T follicular helper cell (primary cell): Measurements from ENCODE around the gene SLC6A6.
A peak's percentile ranks its signal among the peaks of the same experiment; 100 is the strongest.

ENCODE experiments used
- DNase-seq: peaks from one replicate; pipeline ENCODE4 v3.0.0-alpha.2; 2020; ENCODE audit warnings: low read depth
- total RNA-seq, 2 experiments: gene quantifications; one replicate each; lab custom pipeline; 2026; lab: John Stamatoyannopoulos, UW

Gene SLC6A6
- 70.5 to 222 reads per million in 2 experiments for total RNA-seq

GRCh38 chr3:14402304-14402811 lies at the start of gene SLC6A6:
SLC6A6 (plus strand) TSS chr3:14402606; CDS start chr3:14443635, 41,029 bp downstream.
- peak; percentile 91 for DNase-seq

- DNase-seq, result no peak
These were observed 48.9 kb upstream of the SLC6A6 start for GRCh38 chr3:14353502-14353901.

GRCh38 chr3:14357463-14357862 lies 44.9 kb upstream of the SLC6A6 start:
- no peak for DNase-seq

- no peak for DNase-seq
These were observed 43.8 kb upstream of the SLC6A6 start for GRCh38 chr3:14358426-14359211.

GRCh38 chr3:14359348-14359747 lies 43.1 kb upstream of the SLC6A6 start:
- DNase-seq, result no peak

- no peak for DNase-seq
These were observed 42.1 kb upstream of the SLC6A6 start for GRCh38 chr3:14360123-14360881.

- no peak for DNase-seq
These were observed 41.2 kb upstream of the SLC6A6 start for GRCh38 chr3:14361068-14361677.

- DNase-seq, result no peak
These were observed 39.5 kb upstream of the SLC6A6 start for GRCh38 chr3:14362890-14363289.

GRCh38 chr3:14363379-14363778 lies 39.0 kb upstream of the SLC6A6 start:
- DNase-seq, result no peak

- no peak for DNase-seq
These were observed 38.4 kb upstream of the SLC6A6 start for GRCh38 chr3:14363991-14364390.

- no peak for DNase-seq
These were observed 37.7 kb upstream of the SLC6A6 start for GRCh38 chr3:14364580-14365292.

GRCh38 chr3:14366248-14366647 lies 36.2 kb upstream of the SLC6A6 start:
- DNase-seq, result no peak

- no peak for DNase-seq
These were observed 35.2 kb upstream of the SLC6A6 start for GRCh38 chr3:14366915-14367823.

GRCh38 chr3:14368146-14368545 lies 34.3 kb upstream of the SLC6A6 start:
- DNase-seq, result no peak

- no peak for DNase-seq
These were observed 33.5 kb upstream of the SLC6A6 start for GRCh38 chr3:14368885-14369284.

- DNase-seq, result no peak
These were observed 32.4 kb upstream of the SLC6A6 start for GRCh38 chr3:14369675-14370669.

GRCh38 chr3:14370720-14371572 lies 31.5 kb upstream of the SLC6A6 start:
- no peak for DNase-seq
